ENCODE data around the gene RASSF6.
"Not testable (repeated sequence)": the region's sequence is repeated elsewhere in the genome, so short reads cannot be mapped to it uniquely, and the experiment has no call there.

RASSF6 gene

GRCh38 chr4:73620115-73620792 is at the start of gene RASSF6:
Gene RASSF6, minus strand, starts transcription at chr4:73620436. Its CDS starts 8,641 bp downstream, at chr4:73611795.
- DNase-seq (ENCODE audit: low spot score): peak; percentile 56

DNA sequence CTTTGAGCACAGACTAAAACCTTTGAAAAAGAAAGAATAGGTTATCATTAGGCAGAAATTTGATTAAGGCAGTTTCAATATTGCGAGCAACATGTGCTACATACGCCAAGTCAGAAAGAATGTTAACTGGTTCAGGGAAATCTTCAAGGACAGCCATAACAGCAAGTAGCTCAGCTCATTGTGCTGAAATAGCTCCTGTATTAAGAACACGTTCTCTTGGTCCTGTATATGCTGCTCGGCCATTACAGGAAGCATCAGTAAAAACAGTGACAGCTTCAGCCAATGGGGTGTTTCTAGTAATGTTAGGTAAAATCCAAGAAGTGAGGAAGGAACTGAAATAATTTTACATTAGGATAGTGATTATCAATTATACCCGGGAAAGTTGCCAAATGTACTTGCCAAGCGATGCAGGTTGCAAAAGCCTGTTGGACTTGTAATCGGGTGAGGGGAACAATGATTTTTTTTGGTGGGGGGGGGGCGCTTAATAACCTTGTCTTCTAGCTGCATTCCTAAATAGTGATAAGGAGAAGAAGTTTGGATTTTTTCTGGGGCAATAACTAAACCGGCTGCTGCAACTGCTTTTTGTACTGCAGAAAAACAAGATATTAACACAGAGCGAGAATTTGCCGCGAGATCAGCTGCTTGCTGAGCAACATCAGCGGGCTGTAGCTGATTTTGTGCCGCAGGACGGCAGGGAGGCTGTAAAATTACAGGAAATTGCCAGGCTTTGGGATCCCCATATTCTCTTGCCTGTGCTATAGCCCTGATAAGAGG is 49.4 kb upstream of the RASSF6 start:
- no peak for DNase-seq (ENCODE audit: low spot score)

GRCh38 chr4:73668782-73669201 is 48.6 kb upstream of the RASSF6 start:
- no peak for DNase-seq (ENCODE audit: low spot score)

- not testable (repeated sequence) for DNase-seq (ENCODE audit: low spot score)
These were observed 45.7 kb upstream of the RASSF6 start for GRCh38 chr4:73665924-73666323.

DNA sequence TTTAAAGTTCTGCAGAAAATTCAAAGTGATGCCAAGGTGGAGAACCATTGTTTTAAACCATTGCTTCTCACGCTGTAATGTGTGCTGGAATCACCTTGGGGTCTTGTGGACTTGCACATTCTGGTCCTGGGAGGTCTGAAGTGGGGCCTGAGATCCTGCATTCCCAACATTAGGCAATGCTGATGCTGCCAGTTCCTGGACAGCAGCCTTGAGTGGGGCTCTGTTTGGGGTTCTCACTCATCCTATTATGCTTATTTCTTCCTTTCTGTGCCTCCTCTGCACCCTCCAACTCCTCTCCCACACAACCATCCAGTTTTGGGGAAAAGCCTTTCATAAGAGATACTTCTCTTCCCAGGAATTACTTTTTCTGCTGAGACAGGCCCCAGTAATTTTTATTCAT is 44.2 kb upstream of the RASSF6 start:
- DNase-seq (ENCODE audit: low spot score): no peak

- no peak for DNase-seq (ENCODE audit: low spot score)
These were observed 43.3 kb upstream of the RASSF6 start for GRCh38 chr4:73663576-73663975.

DNA sequence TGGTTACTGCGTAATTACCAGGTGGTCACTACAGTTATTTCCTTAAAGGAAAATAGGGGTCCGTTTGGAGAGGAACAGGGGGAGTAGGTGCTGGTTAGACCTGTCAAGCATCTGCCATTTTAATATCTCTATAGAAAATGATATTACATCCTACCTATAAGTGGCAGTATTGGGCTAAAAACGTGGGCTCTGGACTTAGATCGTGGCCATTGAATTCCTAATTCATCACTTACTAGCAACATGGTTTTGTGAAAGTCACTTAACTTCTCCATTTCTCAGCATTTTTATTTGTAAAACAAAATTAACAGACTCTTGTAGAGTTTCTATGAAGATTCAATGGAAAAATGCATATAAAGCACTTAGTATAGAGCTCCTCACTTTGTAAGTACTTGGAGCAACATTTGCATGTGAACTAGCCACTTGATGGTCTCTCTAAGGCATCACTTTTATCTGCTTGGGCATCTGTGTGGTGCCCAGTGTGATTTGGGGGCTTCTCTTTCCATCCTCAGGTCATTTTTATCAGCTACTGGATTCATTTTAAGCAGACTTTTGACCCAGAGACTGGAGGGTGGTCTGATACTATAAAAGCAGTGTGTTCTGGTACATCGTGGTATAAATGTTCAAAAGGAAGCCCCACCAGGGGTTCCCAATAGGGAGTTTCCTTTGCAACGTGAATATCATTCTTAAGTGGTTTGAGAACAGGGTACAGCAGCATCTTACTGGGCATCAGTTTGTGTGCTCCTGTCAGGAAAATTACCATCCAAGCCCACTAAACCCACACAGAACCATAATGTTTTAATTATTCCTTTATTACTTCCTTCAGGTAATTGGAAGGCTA is 42.7 kb upstream of the RASSF6 start:
- peak; percentile 22 for DNase-seq (ENCODE audit: low spot score)

GRCh38 chr4:73661646-73662119 is 41.4 kb upstream of the RASSF6 start:
- DNase-seq (ENCODE audit: low spot score): no peak

GRCh38 chr4:73660808-73661207 is 40.6 kb upstream of the RASSF6 start:
- DNase-seq (ENCODE audit: low spot score): no peak

DNA sequence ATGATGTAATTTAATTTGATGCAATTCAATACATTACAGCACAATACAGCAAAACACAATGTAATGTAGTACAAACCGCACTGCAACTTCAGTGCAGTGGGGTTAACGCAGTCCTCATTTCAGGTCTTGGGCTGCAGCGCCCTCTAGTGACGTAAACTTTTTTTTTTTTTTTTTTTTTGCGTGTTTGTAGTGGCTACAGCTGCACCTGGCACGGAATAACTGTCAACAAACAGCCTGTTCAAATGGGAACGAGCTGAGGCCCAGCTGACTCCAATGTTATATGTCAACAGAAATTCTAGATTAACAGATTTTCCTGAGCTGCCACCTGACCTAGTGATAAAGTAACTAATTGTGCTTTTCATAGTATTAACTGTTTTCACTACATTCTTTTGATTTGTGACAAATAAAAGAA is 33.5 kb upstream of the RASSF6 start:
- peak; percentile 74 for DNase-seq (ENCODE audit: low spot score)

DNA sequence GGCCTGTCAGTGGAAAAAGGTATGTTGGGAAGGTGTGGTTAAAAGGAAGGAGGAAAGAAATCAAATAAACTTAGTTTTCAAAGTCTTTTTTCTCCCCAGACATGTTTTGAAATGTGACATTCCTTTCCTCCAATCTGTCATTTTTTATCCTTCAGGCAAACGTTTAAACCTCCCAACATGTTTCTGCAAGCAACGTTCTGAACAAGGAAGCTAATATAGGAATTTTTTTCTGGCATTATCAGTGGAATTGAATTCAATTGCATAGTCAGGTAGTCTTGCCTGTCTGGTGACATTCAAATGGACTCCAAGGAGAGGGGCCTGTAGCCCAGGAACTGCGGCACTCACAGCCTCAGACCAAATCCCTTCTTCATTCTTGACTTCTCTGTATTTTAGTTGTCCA is 30.0 kb upstream of the RASSF6 start:
- no peak for DNase-seq (ENCODE audit: low spot score)

DNA sequence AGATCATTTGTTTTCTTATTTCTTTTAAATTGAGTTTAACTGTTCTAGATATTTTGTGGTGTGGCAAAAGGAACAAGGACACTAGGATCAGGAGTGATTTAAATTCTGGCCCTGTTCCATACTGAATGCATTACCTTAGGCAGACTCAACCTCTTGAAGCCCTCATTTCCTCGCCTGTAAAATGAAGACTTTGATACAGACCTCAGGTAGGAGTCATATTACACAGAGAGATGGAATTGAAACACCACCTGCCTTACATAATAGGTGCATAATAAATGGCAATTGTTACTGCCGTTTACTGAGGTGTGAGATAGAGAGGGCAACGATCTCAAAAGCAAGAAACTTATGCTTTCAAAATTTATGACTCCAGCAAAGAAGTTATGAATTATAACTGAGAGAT is 28.2 kb upstream of the RASSF6 start:
- no peak for DNase-seq (ENCODE audit: low spot score)

- DNase-seq (ENCODE audit: low spot score): no peak
These were observed 25.9 kb upstream of the RASSF6 start for GRCh38 chr4:73646117-73646516.

GRCh38 chr4:73631565-73632226 is 11.5 kb upstream of the RASSF6 start:
- no peak for DNase-seq (ENCODE audit: low spot score)

- not testable (repeated sequence) for DNase-seq (ENCODE audit: low spot score)
These were observed 8.6 kb upstream of the RASSF6 start for GRCh38 chr4:73628834-73629233.

- no peak for DNase-seq (ENCODE audit: low spot score)
These were observed 1.1 kb upstream of the RASSF6 start for GRCh38 chr4:73621357-73621756.

DNA sequence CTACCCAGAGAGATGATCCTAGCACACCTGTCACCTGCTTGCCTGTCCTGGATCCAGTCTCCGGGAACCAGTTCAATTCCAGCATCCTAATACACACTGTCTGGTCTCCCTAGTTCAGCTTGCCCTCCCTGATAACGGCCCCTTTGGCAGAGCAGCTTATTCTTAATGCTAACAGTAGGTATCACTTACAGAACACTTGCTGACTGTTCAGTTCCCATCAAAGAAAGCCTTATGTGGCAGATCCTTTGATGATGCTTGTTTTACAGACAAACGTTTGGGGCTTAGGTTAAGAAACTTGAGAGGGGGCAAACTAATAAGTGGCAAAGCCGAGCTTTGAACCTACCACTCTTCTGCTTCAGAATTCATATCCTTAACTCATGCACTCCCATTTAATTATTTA is 890 bp downstream of the RASSF6 start:
- DNase-seq (ENCODE audit: low spot score): no peak

DNA sequence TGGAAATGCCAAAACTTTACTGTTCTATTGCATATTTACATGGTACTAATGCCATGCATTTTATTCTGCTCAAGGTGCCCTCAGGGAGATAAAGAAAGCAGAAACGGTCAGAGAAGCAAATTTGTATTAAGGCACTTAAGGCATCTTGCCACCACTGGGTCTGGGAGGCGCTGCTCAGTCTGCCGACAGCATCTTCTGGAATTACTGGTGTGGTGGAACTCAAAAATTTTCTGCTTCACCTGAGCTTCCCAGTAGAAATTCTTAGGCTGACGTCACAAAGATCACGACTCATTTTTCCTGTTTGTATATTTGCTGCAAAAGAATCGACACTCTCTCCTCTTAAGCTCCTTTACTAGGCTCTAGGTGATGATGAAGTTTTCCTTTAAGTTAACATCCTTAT is 3.0 kb downstream of the RASSF6 start:
- DNase-seq (ENCODE audit: low spot score): no peak

- DNase-seq (ENCODE audit: low spot score): no peak
These were observed 4.6 kb downstream of the RASSF6 start for GRCh38 chr4:73615613-73616012.

GRCh38 chr4:73614311-73614867 is 5.8 kb downstream of the RASSF6 start:
- DNase-seq (ENCODE audit: low spot score): no peak

DNA sequence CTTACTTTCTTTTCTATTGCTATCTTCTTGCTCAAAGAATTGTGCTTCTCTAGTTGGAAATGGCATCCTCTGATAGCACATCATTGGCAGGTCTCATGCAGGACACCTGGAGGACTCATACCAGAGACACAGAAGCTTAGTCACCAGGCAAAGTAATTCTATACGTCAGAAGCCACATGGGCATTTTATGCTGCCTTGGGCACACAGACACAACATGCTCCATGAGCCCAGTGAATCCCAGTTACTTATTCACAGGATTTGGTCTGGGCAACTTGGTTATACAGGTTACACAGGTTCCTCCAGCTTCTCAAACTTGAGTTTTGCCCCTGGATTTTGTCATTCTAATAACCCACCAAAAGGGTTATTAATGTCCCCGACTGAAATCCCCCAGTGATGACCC is 7.1 kb downstream of the RASSF6 start:
- DNase-seq (ENCODE audit: low spot score): no peak

GRCh38 chr4:73612032-73612431 is 8.2 kb downstream of the RASSF6 start:
- DNase-seq (ENCODE audit: low spot score): no peak
